Measurements from ENCODE around the gene HTR1A. TPM values are rescaled to one million over a fixed set of nuclear protein-coding genes. Genes with fewer than 3 reads are reported as not detected.

The HTR1A gene
- not detected for polyA plus RNA-seq (2012; ENCODE audit: low read depth, missing spikeins)

- no peak for TF ChIP-seq PAX5 (IDR thresholded peaks at IDR 0.05; ENCODE audit: insufficient read depth, low read length, severe bottlenecking)
- TF ChIP-seq SPI1 (IDR thresholded peaks at IDR 0.05; ENCODE audit: low read depth, low read length), result no peak
- TF ChIP-seq POLR2A (IDR thresholded peaks at IDR 0.05; ENCODE audit: low read depth, low read length), result no peak
- TF ChIP-seq POU2F2 (IDR thresholded peaks at IDR 0.05; ENCODE audit: low read depth, low read length), result no peak
- no peak for TF ChIP-seq POLR2AphosphoS5 (IDR thresholded peaks at IDR 0.05; ENCODE audit: low read depth, low read length)
- no peak for TF ChIP-seq TAF1 (IDR thresholded peaks at IDR 0.05; ENCODE audit: low read depth, low read length)
- DNase-seq (ENCODE audit: insufficient read length, low spot score) (no peak), FAIRE-seq (no peak)
Measured at GRCh38 chr5:63962279-63962678, at the start of gene HTR1A. Gene HTR1A (minus strand): TSS chr5:63962445. CDS start chr5:63961719, 726 bp downstream.

- DNase-seq (ENCODE audit: insufficient read length, low spot score) (no peak), FAIRE-seq (no peak)
- TF ChIP-seq POLR2A (IDR thresholded peaks at IDR 0.05; ENCODE audit: low read depth, low read length), result no peak
- no peak for TF ChIP-seq POU2F2 (IDR thresholded peaks at IDR 0.05; ENCODE audit: low read depth, low read length)
- no peak for TF ChIP-seq SPI1 (IDR thresholded peaks at IDR 0.05; ENCODE audit: low read depth, low read length)
- TF ChIP-seq PAX5 (IDR thresholded peaks at IDR 0.05; ENCODE audit: insufficient read depth, low read length, severe bottlenecking), result no peak
- no peak for TF ChIP-seq POLR2AphosphoS5 (IDR thresholded peaks at IDR 0.05; ENCODE audit: low read depth, low read length)
- no peak for TF ChIP-seq TAF1 (IDR thresholded peaks at IDR 0.05; ENCODE audit: low read depth, low read length)
Measured at GRCh38 chr5:64003966-64004365, 41.7 kb upstream of the HTR1A start.

- FAIRE-seq (no peak), DNase-seq (ENCODE audit: insufficient read length, low spot score) (no peak)
- TF ChIP-seq POLR2AphosphoS5 (IDR thresholded peaks at IDR 0.05; ENCODE audit: low read depth, low read length) (no peak), PAX5 (IDR thresholded peaks at IDR 0.05; ENCODE audit: insufficient read depth, low read length, severe bottlenecking) (no peak), POU2F2 (IDR thresholded peaks at IDR 0.05; ENCODE audit: low read depth, low read length) (no peak)
Measured at GRCh38 chr5:64000096-64000495, 37.9 kb upstream of the HTR1A start.

- FAIRE-seq, result no peak
- TF ChIP-seq SPI1 (IDR thresholded peaks at IDR 0.05; ENCODE audit: low read depth, low read length) (no peak), TAF1 (IDR thresholded peaks at IDR 0.05; ENCODE audit: low read depth, low read length) (no peak), POLR2A (IDR thresholded peaks at IDR 0.05; ENCODE audit: low read depth, low read length) (no peak), POU2F2 (IDR thresholded peaks at IDR 0.05; ENCODE audit: low read depth, low read length) (no peak), PAX5 (IDR thresholded peaks at IDR 0.05; ENCODE audit: insufficient read depth, low read length, severe bottlenecking) (no peak), POLR2AphosphoS5 (IDR thresholded peaks at IDR 0.05; ENCODE audit: low read depth, low read length) (no peak)
Measured at GRCh38 chr5:63987053-63987452, 24.8 kb upstream of the HTR1A start.

GRCh38 chr5:63981864-63982263 lies 19.6 kb upstream of the HTR1A start:
- FAIRE-seq (no peak), DNase-seq (ENCODE audit: insufficient read length, low spot score) (no peak)
- TF ChIP-seq PAX5 (IDR thresholded peaks at IDR 0.05; ENCODE audit: insufficient read depth, low read length, severe bottlenecking), result no peak
- TF ChIP-seq POLR2AphosphoS5 (IDR thresholded peaks at IDR 0.05; ENCODE audit: low read depth, low read length), result no peak
- TF ChIP-seq POLR2A (IDR thresholded peaks at IDR 0.05; ENCODE audit: low read depth, low read length), result no peak
- no peak for TF ChIP-seq POU2F2 (IDR thresholded peaks at IDR 0.05; ENCODE audit: low read depth, low read length)
- TF ChIP-seq SPI1 (IDR thresholded peaks at IDR 0.05; ENCODE audit: low read depth, low read length), result no peak
- TF ChIP-seq TAF1 (IDR thresholded peaks at IDR 0.05; ENCODE audit: low read depth, low read length), result no peak

More at GRCh38 chr5:63987053-63987452, 24.8 kb upstream of the HTR1A start:
- DNase-seq (ENCODE audit: insufficient read length, low spot score), result no peak

- DNase-seq (ENCODE audit: insufficient read length, low spot score) (no peak), FAIRE-seq (no peak)
- no peak for TF ChIP-seq PAX5 (IDR thresholded peaks at IDR 0.05; ENCODE audit: insufficient read depth, low read length, severe bottlenecking)
- no peak for TF ChIP-seq POLR2A (IDR thresholded peaks at IDR 0.05; ENCODE audit: low read depth, low read length)
Measured at GRCh38 chr5:63963926-63964325, 1.7 kb upstream of the HTR1A start.

GRCh38 chr5:63963080-63963735 lies 963 bp upstream of the HTR1A start:
- TF ChIP-seq POLR2AphosphoS5 (IDR thresholded peaks at IDR 0.05; ENCODE audit: low read depth, low read length) (no peak), POLR2A (IDR thresholded peaks at IDR 0.05; ENCODE audit: low read depth, low read length) (no peak), PAX5 (IDR thresholded peaks at IDR 0.05; ENCODE audit: insufficient read depth, low read length, severe bottlenecking) (no peak), SPI1 (IDR thresholded peaks at IDR 0.05; ENCODE audit: low read depth, low read length) (no peak), POU2F2 (IDR thresholded peaks at IDR 0.05; ENCODE audit: low read depth, low read length) (no peak), TAF1 (IDR thresholded peaks at IDR 0.05; ENCODE audit: low read depth, low read length) (no peak)
- peak; percentile 43 for DNase-seq (ENCODE audit: insufficient read length, low spot score)
- peak; percentile 45 for FAIRE-seq

GRCh38 chr5:63961598-63962161 lies 565 bp downstream of the HTR1A start:
- TF ChIP-seq PAX5 (IDR thresholded peaks at IDR 0.05; ENCODE audit: insufficient read depth, low read length, severe bottlenecking) (no peak), POLR2A (IDR thresholded peaks at IDR 0.05; ENCODE audit: low read depth, low read length) (no peak), TAF1 (IDR thresholded peaks at IDR 0.05; ENCODE audit: low read depth, low read length) (no peak), POU2F2 (IDR thresholded peaks at IDR 0.05; ENCODE audit: low read depth, low read length) (no peak), SPI1 (IDR thresholded peaks at IDR 0.05; ENCODE audit: low read depth, low read length) (no peak), POLR2AphosphoS5 (IDR thresholded peaks at IDR 0.05; ENCODE audit: low read depth, low read length) (no peak)
- DNase-seq (ENCODE audit: insufficient read length, low spot score) (no peak), FAIRE-seq (no peak)

- FAIRE-seq (no peak), DNase-seq (ENCODE audit: insufficient read length, low spot score) (no peak)
- TF ChIP-seq SPI1 (IDR thresholded peaks at IDR 0.05; ENCODE audit: low read depth, low read length), result no peak
- no peak for TF ChIP-seq POLR2AphosphoS5 (IDR thresholded peaks at IDR 0.05; ENCODE audit: low read depth, low read length)
- no peak for TF ChIP-seq PAX5 (IDR thresholded peaks at IDR 0.05; ENCODE audit: insufficient read depth, low read length, severe bottlenecking)
- TF ChIP-seq POLR2A (IDR thresholded peaks at IDR 0.05; ENCODE audit: low read depth, low read length), result no peak
- no peak for TF ChIP-seq TAF1 (IDR thresholded peaks at IDR 0.05; ENCODE audit: low read depth, low read length)
- TF ChIP-seq POU2F2 (IDR thresholded peaks at IDR 0.05; ENCODE audit: low read depth, low read length), result no peak
Measured at GRCh38 chr5:63961125-63961597, 1.1 kb downstream of the HTR1A start.

Data from GM12891 (cell line).